NCI-H2227 (cell line): ENCODE measurements around the gene GLIPR1.
A peak's percentile ranks its signal among the peaks of the same experiment; 100 is the strongest.
"Not testable (repeated sequence)": the region's sequence is repeated elsewhere in the genome, so short reads cannot be mapped to it uniquely, and the experiment has no call there.

Source experiments
- DNase-seq: peaks from one replicate; lab custom pipeline; 2025; ENCODE audit not compliant: unreplicated experiment; lab: John Stamatoyannopoulos, UW

Gene GLIPR1

GRCh38 chr12:75471902-75472890 is 8.4 kb upstream of the GLIPR1 start:
- no peak for DNase-seq

- no peak for DNase-seq
Observed at GRCh38 chr12:75474116-75474515, 6.4 kb upstream of the GLIPR1 start.

GRCh38 chr12:75476071-75476470 is 4.5 kb upstream of the GLIPR1 start:
- DNase-seq = no peak

- no peak for DNase-seq
Observed at GRCh38 chr12:75477137-75477536, 3.4 kb upstream of the GLIPR1 start.

GRCh38 chr12:75478116-75478794 is 2.3 kb upstream of the GLIPR1 start:
- no peak for DNase-seq

- DNase-seq = no peak
Observed at GRCh38 chr12:75479963-75480461, 543 bp upstream of the GLIPR1 start.

GRCh38 chr12:75481013-75481705 is 604 bp downstream of the GLIPR1 start:
- no peak for DNase-seq

GRCh38 chr12:75481774-75482173 is 1.2 kb downstream of the GLIPR1 start:
- DNase-seq = no peak

GRCh38 chr12:75482646-75483045 is 2.1 kb downstream of the GLIPR1 start:
- no peak for DNase-seq

- DNase-seq = no peak
Observed at GRCh38 chr12:75483431-75483830, 2.9 kb downstream of the GLIPR1 start.

- not testable (repeated sequence) for DNase-seq
Observed at GRCh38 chr12:75484450-75484849, 3.9 kb downstream of the GLIPR1 start.

- no peak for DNase-seq
Observed at GRCh38 chr12:75487308-75487707, 6.8 kb downstream of the GLIPR1 start.

- peak; percentile 7 for DNase-seq
Observed at GRCh38 chr12:75488553-75488952, 8.0 kb downstream of the GLIPR1 start.

- DNase-seq = no peak
Observed at GRCh38 chr12:75489187-75489586, 8.6 kb downstream of the GLIPR1 start.

- no peak for DNase-seq
Observed at GRCh38 chr12:75489613-75490210, 9.2 kb downstream of the GLIPR1 start.

GRCh38 chr12:75491169-75491568 is 10.6 kb downstream of the GLIPR1 start:
- DNase-seq = no peak

GRCh38 chr12:75503459-75503858 is 22.9 kb downstream of the GLIPR1 start:
- DNase-seq = no peak

GRCh38 chr12:75503866-75504265 is 23.3 kb downstream of the GLIPR1 start:
- no peak for DNase-seq

GRCh38 chr12:75505706-75506312 is 25.3 kb downstream of the GLIPR1 start:
- DNase-seq = peak; percentile 20

- no peak for DNase-seq
Observed at GRCh38 chr12:75507086-75507485, 26.5 kb downstream of the GLIPR1 start.
